NAMALWA (cell line): Measurements from ENCODE around the gene PPP6R1.

Source experiments
- DNase-seq: peaks from one replicate; pipeline ENCODE4 v3.0.0-alpha.2; 2015; ENCODE audit warnings: low spot score

The PPP6R1 gene

GRCh38 chr19:55283548-55284377, 24.9 kb upstream of the PPP6R1 start, which contains the start of gene BRSK1:
Gene BRSK1, plus strand, starts transcription at chr19:55283997. Its CDS starts 446 bp downstream, at chr19:55284443.
- no peak for DNase-seq

GRCh38 chr19:55279770-55280643, 21.2 kb upstream of the PPP6R1 start, which contains the start of gene HSPBP1:
Gene HSPBP1, minus strand, starts transcription at chr19:55280110. Its CDS starts 502 bp downstream, at chr19:55279608.
- DNase-seq: peak; percentile 97

GRCh38 chr19:55279340-55279739, 20.5 kb upstream of the PPP6R1 start:
- DNase-seq: no peak

- DNase-seq: no peak
These were observed 19.7 kb upstream of the PPP6R1 start for GRCh38 chr19:55278391-55279135.

GRCh38 chr19:55277494-55277893, 18.7 kb upstream of the PPP6R1 start:
- no peak for DNase-seq

- DNase-seq: peak; percentile 79
These were observed 18.1 kb upstream of the PPP6R1 start for GRCh38 chr19:55276720-55277430.

GRCh38 chr19:55275851-55276719, 17.3 kb upstream of the PPP6R1 start:
- peak; percentile 91 for DNase-seq

GRCh38 chr19:55273978-55274707, 15.3 kb upstream of the PPP6R1 start:
- peak; percentile 80 for DNase-seq

GRCh38 chr19:55272142-55272541, 13.3 kb upstream of the PPP6R1 start:
- no peak for DNase-seq

GRCh38 chr19:55270172-55270942, 11.5 kb upstream of the PPP6R1 start:
- DNase-seq: no peak

- DNase-seq: no peak
These were observed 10.5 kb upstream of the PPP6R1 start for GRCh38 chr19:55269299-55269698.

- DNase-seq: no peak
These were observed 8.0 kb upstream of the PPP6R1 start for GRCh38 chr19:55266840-55267239.

- DNase-seq: no peak
These were observed 7.6 kb upstream of the PPP6R1 start for GRCh38 chr19:55266404-55266803.

- DNase-seq: no peak
These were observed 7.0 kb upstream of the PPP6R1 start for GRCh38 chr19:55265723-55266386.

- DNase-seq: no peak
These were observed 6.4 kb upstream of the PPP6R1 start for GRCh38 chr19:55265173-55265572.

- DNase-seq: no peak
These were observed 5.7 kb upstream of the PPP6R1 start for GRCh38 chr19:55264531-55264930.

- DNase-seq: no peak
These were observed 3.5 kb upstream of the PPP6R1 start for GRCh38 chr19:55262359-55262758.

GRCh38 chr19:55261671-55262126, 2.9 kb upstream of the PPP6R1 start:
- peak; percentile 28 for DNase-seq
